WTC11 (cell line): ENCODE measurements around the gene MRPS33. TPM values are rescaled to one million over a fixed set of nuclear protein-coding genes. Genes with fewer than 3 reads are reported as not detected.

Experiments
- ATAC-seq: fragments of 200-7000 bp; cut with Tn5 transposase; 2 replicates; pipeline ENCODE4 v1.10.0; 2021; ENCODE audit warnings: mild to moderate bottlenecking, moderate library complexity
- CTCF ChIA-PET: fragments of 300-600 bp; sonication (Branson Sonifier 250); formaldehyde crosslinking; loops from one replicate; lab custom pipeline; 2021; ENCODE audit warnings: antibody characterized with exemption; lab: Charles Lee
- POLR2A ChIA-PET: fragments of 350-600 bp; sonication (Branson Sonifier 250); formaldehyde crosslinking; loops from one replicate; lab custom pipeline; 2021; ENCODE audit warnings: antibody characterized with exemption; lab: Charles Lee
- DNase-seq: peaks from one replicate; pipeline ENCODE4 v3.0.0; 2021; ENCODE audit warnings: low spot score
- H3K27ac Mint-ChIP-seq: 2 replicates; pipeline ENCODE4 v1.8.0; 2021; ENCODE audit warnings: mixed read lengths
- H3K27me3 Mint-ChIP-seq: 2 replicates; pipeline ENCODE4 v1.8.0; 2021; ENCODE audit warnings: low read depth, mild to moderate bottlenecking, moderate library complexity, mixed read lengths
- H3K36me3 Mint-ChIP-seq: 2 replicates; pipeline ENCODE4 v1.8.0; 2021; ENCODE audit warnings: mixed read lengths
- H3K4me1 Mint-ChIP-seq: 2 replicates; pipeline ENCODE4 v1.8.0; 2022; ENCODE audit warnings: mixed read lengths
- H3K4me3 Mint-ChIP-seq: 2 replicates; pipeline ENCODE4 v1.8.0; 2021; ENCODE audit warnings: mild to moderate bottlenecking, moderate library complexity, mixed read lengths
- H3K9me3 Mint-ChIP-seq: 2 replicates; pipeline ENCODE4 v1.8.0; 2021; ENCODE audit warnings: mixed read lengths
- ELF4 ChIP-seq: sonication (generic); formaldehyde crosslinking; IDR thresholded peaks from 2 replicates; pipeline ENCODE4 v1.8.1; 2022; ENCODE audit warnings: low read depth, mild to moderate bottlenecking, moderate library complexity, missing genetic modification reagents
- ETV6 ChIP-seq: sonication (generic); formaldehyde crosslinking; IDR thresholded peaks from 2 replicates; pipeline ENCODE4 v1.8.1; 2022; ENCODE audit warnings: mild to moderate bottlenecking, missing genetic modification reagents
- GABPB1 ChIP-seq: sonication (generic); formaldehyde crosslinking; IDR thresholded peaks from 2 replicates; pipeline ENCODE4 v1.8.1; 2023; ENCODE audit warnings: mild to moderate bottlenecking, missing genetic modification reagents
- GTF2I ChIP-seq: fragments of 250-450 bp; sonication (Bioruptor Pico); conservative IDR thresholded peaks from 2 replicates; pipeline ENCODE4 v1.4.0; 2021; ENCODE audit warnings: mild to moderate bottlenecking
- HMGA2 ChIP-seq: fragments of 250-450 bp; sonication (Bioruptor Pico); IDR thresholded peaks from 2 replicates; pipeline ENCODE4 v1.4.0; 2021; ENCODE audit warnings: mild to moderate bottlenecking, moderate library complexity
- KAT7 ChIP-seq: sonication (generic); formaldehyde crosslinking; IDR thresholded peaks from 2 replicates; pipeline ENCODE4 v1.8.1; 2023; ENCODE audit warnings: missing genetic modification reagents, mild to moderate bottlenecking, borderline replicate concordance
- MXD4 ChIP-seq: fragments of 250-450 bp; sonication (Bioruptor Pico); IDR thresholded peaks from 2 replicates; pipeline ENCODE4 v1.8.0; 2021; ENCODE audit warnings: mild to moderate bottlenecking, moderate library complexity, borderline replicate concordance
- NR2C2 ChIP-seq: sonication (generic); formaldehyde crosslinking; IDR thresholded peaks from 2 replicates; pipeline ENCODE4 v1.8.0; 2022; ENCODE audit warnings: mild to moderate bottlenecking, missing genetic modification reagents
- RORB ChIP-seq: fragments of 250-450 bp; sonication (Bioruptor Pico); IDR thresholded peaks from 2 replicates; pipeline ENCODE4 v1.9.0; 2021; ENCODE audit warnings: mild to moderate bottlenecking
- SMAD3 ChIP-seq: sonication (generic); formaldehyde crosslinking; IDR thresholded peaks from 2 replicates; pipeline ENCODE4 v1.8.0; 2022; ENCODE audit warnings: missing genetic modification reagents, mild to moderate bottlenecking, borderline replicate concordance
- SOX15 ChIP-seq: fragments of 250-450 bp; sonication (Bioruptor Pico); IDR thresholded peaks from 2 replicates; pipeline ENCODE4 v1.9.0; 2021; ENCODE audit warnings: mild to moderate bottlenecking
- ZNF121 ChIP-seq: sonication (generic); formaldehyde crosslinking; IDR thresholded peaks from 2 replicates; pipeline ENCODE4 v1.8.0; 2023; ENCODE audit warnings: missing genetic modification reagents
- ZNF219 ChIP-seq: sonication (generic); formaldehyde crosslinking; IDR thresholded peaks from 2 replicates; pipeline ENCODE4 v1.8.0; 2023; ENCODE audit warnings: missing genetic modification reagents, mild to moderate bottlenecking, borderline replicate concordance
- ZNF263 ChIP-seq: sonication (generic); formaldehyde crosslinking; IDR thresholded peaks from 2 replicates; pipeline ENCODE4 v1.8.1; 2022; ENCODE audit warnings: low read depth, mild to moderate bottlenecking, moderate library complexity, missing genetic modification reagents
- ZNF317 ChIP-seq: sonication (generic); formaldehyde crosslinking; IDR thresholded peaks from 2 replicates; pipeline ENCODE4 v1.8.1; 2023; ENCODE audit warnings: low read depth, mild to moderate bottlenecking, moderate library complexity, missing genetic modification reagents, borderline replicate concordance
- ZNF416 ChIP-seq: fragments of 250-450 bp; sonication (Bioruptor Pico); IDR thresholded peaks from 2 replicates; pipeline ENCODE4 v1.9.0; 2021; ENCODE audit warnings: mild to moderate bottlenecking, inconsistent platforms
- ZNF671 ChIP-seq: fragments of 250-450 bp; sonication (Bioruptor Pico); IDR thresholded peaks from 2 replicates; pipeline ENCODE4 v1.8.0; 2021; ENCODE audit warnings: mild to moderate bottlenecking
- total RNA-seq: library from RNA; stranded (reverse); gene quantifications from 3 replicates; pipeline ENCODE4 v1.2.3, GENCODE V29; 2021
- TF ChIP-seq, protein P1 (sequence below): sonication (generic); formaldehyde crosslinking; conservative IDR thresholded peaks from 2 replicates; pipeline ENCODE4 v1.8.1; 2022; ENCODE audit warnings: mild to moderate bottlenecking, missing genetic modification reagents
- TF ChIP-seq, protein P2 (sequence below): sonication (generic); formaldehyde crosslinking; IDR thresholded peaks from 2 replicates; pipeline ENCODE4 v1.8.1; 2023; ENCODE audit warnings: mild to moderate bottlenecking, missing genetic modification reagents
- TF ChIP-seq, protein P3 (sequence below): sonication (generic); formaldehyde crosslinking; IDR thresholded peaks from 2 replicates; pipeline ENCODE4 v1.8.1; 2023; ENCODE audit warnings: mild to moderate bottlenecking, missing genetic modification reagents, borderline replicate concordance
- TF ChIP-seq, protein P4 (sequence below): sonication (generic); formaldehyde crosslinking; IDR thresholded peaks from 2 replicates; pipeline ENCODE4 v1.8.1; 2022; ENCODE audit warnings: mild to moderate bottlenecking, moderate library complexity, missing genetic modification reagents
- TF ChIP-seq, protein P5 (sequence below): sonication (generic); formaldehyde crosslinking; IDR thresholded peaks from 2 replicates; pipeline ENCODE4 v1.8.1; 2022; ENCODE audit warnings: mild to moderate bottlenecking, missing genetic modification reagents, moderate library complexity, borderline replicate concordance
- TF ChIP-seq, protein P6 (sequence below): fragments of 250-450 bp; sonication (Bioruptor Pico); IDR thresholded peaks from 2 replicates; pipeline ENCODE4 v1.9.0; 2021; ENCODE audit warnings: mild to moderate bottlenecking, borderline replicate concordance

Gene MRPS33
- total RNA-seq, 1 experiment from 2014 or later = 63.5 TPM

DNA sequence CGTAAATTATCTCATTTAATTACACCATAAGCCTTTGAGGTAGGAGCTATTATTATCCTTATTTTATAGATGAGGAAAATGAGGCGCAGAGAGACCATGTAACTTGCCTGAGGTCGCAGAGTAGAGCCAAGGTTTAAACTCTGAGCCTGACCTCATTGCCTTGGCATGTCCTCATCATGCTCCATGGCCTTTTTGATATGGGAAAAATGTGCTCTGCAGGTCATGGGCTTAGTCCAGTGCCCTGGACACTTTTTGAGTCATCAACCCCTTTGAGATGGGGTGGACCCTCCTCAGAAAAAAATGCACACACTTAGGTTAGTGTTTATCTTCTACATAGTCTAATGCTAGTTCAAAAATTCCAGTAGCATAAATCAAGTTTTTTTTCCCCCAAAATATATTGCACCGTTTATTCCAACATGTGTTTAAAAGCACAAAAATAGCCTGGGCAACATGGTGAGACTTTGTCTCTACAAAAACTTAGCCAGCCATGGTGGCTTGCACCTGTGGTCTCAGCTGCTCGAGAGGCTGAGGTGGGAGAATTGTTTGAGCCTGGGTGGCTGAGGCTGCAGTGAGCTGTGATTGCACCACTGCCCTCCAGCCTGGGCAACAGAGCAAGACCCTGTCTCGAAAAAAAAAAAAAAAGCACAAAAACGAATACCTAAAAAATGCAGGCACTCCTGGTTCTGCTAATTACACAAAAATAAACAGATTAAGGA, 30.5 kb upstream of the MRPS33 start:
- H3K9me3 Mint-ChIP-seq = peaks cover 7% of the 10 kb centered on the region
- H3K27me3 Mint-ChIP-seq = no peaks in the 10 kb centered on the region
- H3K36me3 Mint-ChIP-seq = no peaks in the 10 kb centered on the region
- ChIA-PET POLR2A (no interaction called here), CTCF (no interaction called here)
- TF ChIP-seq MXD4 (CRISPR knock-in tag) (no peak), SMAD3 (CRISPR knock-in tag) (no peak), ZNF317 (CRISPR knock-in tag) (no peak), ELF4 (no peak), ZNF121 (peak; percentile 36; the same call in 1 of the 2 replicates)
- TF ChIP-seq, protein P1, sequence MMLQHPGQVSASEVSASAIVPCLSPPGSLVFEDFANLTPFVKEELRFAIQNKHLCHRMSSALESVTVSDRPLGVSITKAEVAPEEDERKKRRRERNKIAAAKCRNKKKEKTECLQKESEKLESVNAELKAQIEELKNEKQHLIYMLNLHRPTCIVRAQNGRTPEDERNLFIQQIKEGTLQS = no peak
- TF ChIP-seq, protein P2, sequence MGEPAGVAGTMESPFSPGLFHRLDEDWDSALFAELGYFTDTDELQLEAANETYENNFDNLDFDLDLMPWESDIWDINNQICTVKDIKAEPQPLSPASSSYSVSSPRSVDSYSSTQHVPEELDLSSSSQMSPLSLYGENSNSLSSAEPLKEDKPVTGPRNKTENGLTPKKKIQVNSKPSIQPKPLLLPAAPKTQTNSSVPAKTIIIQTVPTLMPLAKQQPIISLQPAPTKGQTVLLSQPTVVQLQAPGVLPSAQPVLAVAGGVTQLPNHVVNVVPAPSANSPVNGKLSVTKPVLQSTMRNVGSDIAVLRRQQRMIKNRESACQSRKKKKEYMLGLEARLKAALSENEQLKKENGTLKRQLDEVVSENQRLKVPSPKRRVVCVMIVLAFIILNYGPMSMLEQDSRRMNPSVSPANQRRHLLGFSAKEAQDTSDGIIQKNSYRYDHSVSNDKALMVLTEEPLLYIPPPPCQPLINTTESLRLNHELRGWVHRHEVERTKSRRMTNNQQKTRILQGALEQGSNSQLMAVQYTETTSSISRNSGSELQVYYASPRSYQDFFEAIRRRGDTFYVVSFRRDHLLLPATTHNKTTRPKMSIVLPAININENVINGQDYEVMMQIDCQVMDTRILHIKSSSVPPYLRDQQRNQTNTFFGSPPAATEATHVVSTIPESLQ (CRISPR knock-in tag) = no peak
- TF ChIP-seq, protein P3, sequence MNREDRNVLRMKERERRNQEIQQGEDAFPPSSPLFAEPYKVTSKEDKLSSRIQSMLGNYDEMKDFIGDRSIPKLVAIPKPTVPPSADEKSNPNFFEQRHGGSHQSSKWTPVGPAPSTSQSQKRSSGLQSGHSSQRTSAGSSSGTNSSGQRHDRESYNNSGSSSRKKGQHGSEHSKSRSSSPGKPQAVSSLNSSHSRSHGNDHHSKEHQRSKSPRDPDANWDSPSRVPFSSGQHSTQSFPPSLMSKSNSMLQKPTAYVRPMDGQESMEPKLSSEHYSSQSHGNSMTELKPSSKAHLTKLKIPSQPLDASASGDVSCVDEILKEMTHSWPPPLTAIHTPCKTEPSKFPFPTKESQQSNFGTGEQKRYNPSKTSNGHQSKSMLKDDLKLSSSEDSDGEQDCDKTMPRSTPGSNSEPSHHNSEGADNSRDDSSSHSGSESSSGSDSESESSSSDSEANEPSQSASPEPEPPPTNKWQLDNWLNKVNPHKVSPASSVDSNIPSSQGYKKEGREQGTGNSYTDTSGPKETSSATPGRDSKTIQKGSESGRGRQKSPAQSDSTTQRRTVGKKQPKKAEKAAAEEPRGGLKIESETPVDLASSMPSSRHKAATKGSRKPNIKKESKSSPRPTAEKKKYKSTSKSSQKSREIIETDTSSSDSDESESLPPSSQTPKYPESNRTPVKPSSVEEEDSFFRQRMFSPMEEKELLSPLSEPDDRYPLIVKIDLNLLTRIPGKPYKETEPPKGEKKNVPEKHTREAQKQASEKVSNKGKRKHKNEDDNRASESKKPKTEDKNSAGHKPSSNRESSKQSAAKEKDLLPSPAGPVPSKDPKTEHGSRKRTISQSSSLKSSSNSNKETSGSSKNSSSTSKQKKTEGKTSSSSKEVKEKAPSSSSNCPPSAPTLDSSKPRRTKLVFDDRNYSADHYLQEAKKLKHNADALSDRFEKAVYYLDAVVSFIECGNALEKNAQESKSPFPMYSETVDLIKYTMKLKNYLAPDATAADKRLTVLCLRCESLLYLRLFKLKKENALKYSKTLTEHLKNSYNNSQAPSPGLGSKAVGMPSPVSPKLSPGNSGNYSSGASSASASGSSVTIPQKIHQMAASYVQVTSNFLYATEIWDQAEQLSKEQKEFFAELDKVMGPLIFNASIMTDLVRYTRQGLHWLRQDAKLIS (CRISPR knock-in tag) = no peak
- H3K4me1 Mint-ChIP-seq = 0 out of 2 replicates have a peak, but pooled peaks cover 2% of the 10 kb centered on the region
- DNase-seq (no peak), ATAC-seq (no peak)
- H3K4me3 Mint-ChIP-seq = no peak overlapping the region
- no peak overlapping the region for H3K27ac Mint-ChIP-seq

DNA sequence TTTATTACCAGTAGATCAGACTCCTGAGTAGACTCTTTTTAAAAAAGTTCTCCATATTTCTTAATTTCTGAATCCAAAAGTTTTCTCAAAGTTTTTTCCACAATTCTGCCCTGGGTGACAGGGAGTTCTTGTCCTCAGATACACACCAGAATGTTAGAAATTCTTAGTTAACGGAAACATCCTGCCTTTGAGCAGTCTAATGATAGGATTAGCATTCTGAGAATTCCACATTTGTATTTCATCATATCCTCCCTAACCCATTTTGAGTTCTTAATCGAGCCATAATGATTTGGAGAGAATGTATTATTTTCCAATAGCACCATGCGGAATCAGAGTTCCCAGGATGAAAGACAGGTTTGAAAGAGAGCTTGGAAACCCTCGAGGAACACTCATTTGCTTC, 28.9 kb upstream of the MRPS33 start:
- 0 out of 2 replicates have a peak, but pooled peaks cover 6% of the 10 kb centered on the region for H3K4me1 Mint-ChIP-seq
- ChIA-PET POLR2A (no interaction called here), CTCF (no interaction called here)
- H3K9me3 Mint-ChIP-seq = peaks cover 7% of the 10 kb centered on the region
- ATAC-seq (no peak), DNase-seq (no peak)
- H3K27me3 Mint-ChIP-seq = no peaks in the 10 kb centered on the region
- no peak overlapping the region for H3K4me3 Mint-ChIP-seq
- TF ChIP-seq HMGA2 (CRISPR knock-in tag) (no peak), SOX15 (CRISPR knock-in tag) (no peak), RORB (no peak), NR2C2 (CRISPR knock-in tag) (no peak), ZNF219 (CRISPR knock-in tag) (no peak), ZNF671 (CRISPR knock-in tag) (no peak), ZNF416 (CRISPR knock-in tag) (no peak), ZNF263 (CRISPR knock-in tag) (no peak), ETV6 (no peak), KAT7 (CRISPR knock-in tag) (no peak), GABPB1 (CRISPR knock-in tag) (no peak), GTF2I (no peak)
- TF ChIP-seq, protein P4, sequence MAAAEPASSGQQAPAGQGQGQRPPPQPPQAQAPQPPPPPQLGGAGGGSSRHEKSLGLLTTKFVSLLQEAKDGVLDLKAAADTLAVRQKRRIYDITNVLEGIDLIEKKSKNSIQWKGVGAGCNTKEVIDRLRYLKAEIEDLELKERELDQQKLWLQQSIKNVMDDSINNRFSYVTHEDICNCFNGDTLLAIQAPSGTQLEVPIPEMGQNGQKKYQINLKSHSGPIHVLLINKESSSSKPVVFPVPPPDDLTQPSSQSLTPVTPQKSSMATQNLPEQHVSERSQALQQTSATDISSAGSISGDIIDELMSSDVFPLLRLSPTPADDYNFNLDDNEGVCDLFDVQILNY (CRISPR knock-in tag) = no peak
- TF ChIP-seq, protein P5, sequence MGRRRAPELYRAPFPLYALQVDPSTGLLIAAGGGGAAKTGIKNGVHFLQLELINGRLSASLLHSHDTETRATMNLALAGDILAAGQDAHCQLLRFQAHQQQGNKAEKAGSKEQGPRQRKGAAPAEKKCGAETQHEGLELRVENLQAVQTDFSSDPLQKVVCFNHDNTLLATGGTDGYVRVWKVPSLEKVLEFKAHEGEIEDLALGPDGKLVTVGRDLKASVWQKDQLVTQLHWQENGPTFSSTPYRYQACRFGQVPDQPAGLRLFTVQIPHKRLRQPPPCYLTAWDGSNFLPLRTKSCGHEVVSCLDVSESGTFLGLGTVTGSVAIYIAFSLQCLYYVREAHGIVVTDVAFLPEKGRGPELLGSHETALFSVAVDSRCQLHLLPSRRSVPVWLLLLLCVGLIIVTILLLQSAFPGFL = no peak
- TF ChIP-seq, protein P6, sequence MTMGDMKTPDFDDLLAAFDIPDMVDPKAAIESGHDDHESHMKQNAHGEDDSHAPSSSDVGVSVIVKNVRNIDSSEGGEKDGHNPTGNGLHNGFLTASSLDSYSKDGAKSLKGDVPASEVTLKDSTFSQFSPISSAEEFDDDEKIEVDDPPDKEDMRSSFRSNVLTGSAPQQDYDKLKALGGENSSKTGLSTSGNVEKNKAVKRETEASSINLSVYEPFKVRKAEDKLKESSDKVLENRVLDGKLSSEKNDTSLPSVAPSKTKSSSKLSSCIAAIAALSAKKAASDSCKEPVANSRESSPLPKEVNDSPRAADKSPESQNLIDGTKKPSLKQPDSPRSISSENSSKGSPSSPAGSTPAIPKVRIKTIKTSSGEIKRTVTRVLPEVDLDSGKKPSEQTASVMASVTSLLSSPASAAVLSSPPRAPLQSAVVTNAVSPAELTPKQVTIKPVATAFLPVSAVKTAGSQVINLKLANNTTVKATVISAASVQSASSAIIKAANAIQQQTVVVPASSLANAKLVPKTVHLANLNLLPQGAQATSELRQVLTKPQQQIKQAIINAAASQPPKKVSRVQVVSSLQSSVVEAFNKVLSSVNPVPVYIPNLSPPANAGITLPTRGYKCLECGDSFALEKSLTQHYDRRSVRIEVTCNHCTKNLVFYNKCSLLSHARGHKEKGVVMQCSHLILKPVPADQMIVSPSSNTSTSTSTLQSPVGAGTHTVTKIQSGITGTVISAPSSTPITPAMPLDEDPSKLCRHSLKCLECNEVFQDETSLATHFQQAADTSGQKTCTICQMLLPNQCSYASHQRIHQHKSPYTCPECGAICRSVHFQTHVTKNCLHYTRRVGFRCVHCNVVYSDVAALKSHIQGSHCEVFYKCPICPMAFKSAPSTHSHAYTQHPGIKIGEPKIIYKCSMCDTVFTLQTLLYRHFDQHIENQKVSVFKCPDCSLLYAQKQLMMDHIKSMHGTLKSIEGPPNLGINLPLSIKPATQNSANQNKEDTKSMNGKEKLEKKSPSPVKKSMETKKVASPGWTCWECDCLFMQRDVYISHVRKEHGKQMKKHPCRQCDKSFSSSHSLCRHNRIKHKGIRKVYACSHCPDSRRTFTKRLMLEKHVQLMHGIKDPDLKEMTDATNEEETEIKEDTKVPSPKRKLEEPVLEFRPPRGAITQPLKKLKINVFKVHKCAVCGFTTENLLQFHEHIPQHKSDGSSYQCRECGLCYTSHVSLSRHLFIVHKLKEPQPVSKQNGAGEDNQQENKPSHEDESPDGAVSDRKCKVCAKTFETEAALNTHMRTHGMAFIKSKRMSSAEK (CRISPR knock-in tag) = no peak
- H3K36me3 Mint-ChIP-seq = no peaks in the 10 kb centered on the region
- no peak overlapping the region for H3K27ac Mint-ChIP-seq
